Retina (tissue), 1 donor: ENCODE data around the gene LRP11.
"Not testable (repeated sequence)": the region's sequence is repeated elsewhere in the genome, so short reads cannot be mapped to it uniquely, and the experiment has no call there.

Experiments
- DNase-seq: peaks from one replicate; pipeline ENCODE4 v3.0.0-alpha.2; 2016

LRP11 gene

GRCh38 chr6:149897855-149898744, 33.9 kb upstream of the LRP11 start, which contains the start of gene RAET1E:
TSS of gene RAET1E (minus strand) at chr6:149898113. CDS start at chr6:149890901, 7,212 bp downstream.
- DNase-seq = no peak

- DNase-seq = no peak
These were observed 33.0 kb upstream of the LRP11 start for GRCh38 chr6:149897015-149897697.

- no peak for DNase-seq
These were observed 32.3 kb upstream of the LRP11 start for GRCh38 chr6:149896491-149896890.

GRCh38 chr6:149895833-149896271, 31.7 kb upstream of the LRP11 start:
- no peak for DNase-seq

- DNase-seq = no peak
These were observed 31.0 kb upstream of the LRP11 start for GRCh38 chr6:149895048-149895590.

- DNase-seq = not testable (repeated sequence)
These were observed 27.7 kb upstream of the LRP11 start for GRCh38 chr6:149891864-149892263.

GRCh38 chr6:149891259-149891658, 27.1 kb upstream of the LRP11 start:
- DNase-seq = no peak

GRCh38 chr6:149890629-149891045, 26.5 kb upstream of the LRP11 start:
- no peak for DNase-seq

- DNase-seq = no peak
These were observed 25.2 kb upstream of the LRP11 start for GRCh38 chr6:149889326-149889725.

- DNase-seq = no peak
These were observed 24.5 kb upstream of the LRP11 start for GRCh38 chr6:149888659-149889058.

GRCh38 chr6:149888093-149888492, 23.9 kb upstream of the LRP11 start:
- no peak for DNase-seq

- DNase-seq = no peak
These were observed 23.2 kb upstream of the LRP11 start for GRCh38 chr6:149887343-149887742.

GRCh38 chr6:149885888-149886287, 21.7 kb upstream of the LRP11 start:
- no peak for DNase-seq

- no peak for DNase-seq
These were observed 20.5 kb upstream of the LRP11 start for GRCh38 chr6:149884617-149885016.

- DNase-seq = no peak
These were observed 20.1 kb upstream of the LRP11 start for GRCh38 chr6:149884215-149884614.

GRCh38 chr6:149881860-149882259, 17.7 kb upstream of the LRP11 start:
- DNase-seq = no peak

GRCh38 chr6:149881066-149881766, 17.1 kb upstream of the LRP11 start:
- no peak for DNase-seq

GRCh38 chr6:149877659-149878058, 13.5 kb upstream of the LRP11 start:
- DNase-seq = no peak

- DNase-seq = no peak
These were observed 12.2 kb upstream of the LRP11 start for GRCh38 chr6:149876241-149876933.

GRCh38 chr6:149872233-149872632, 8.1 kb upstream of the LRP11 start:
- no peak for DNase-seq

- no peak for DNase-seq
These were observed 7.0 kb upstream of the LRP11 start for GRCh38 chr6:149871182-149871581.

GRCh38 chr6:149869275-149869892, 5.2 kb upstream of the LRP11 start:
- no peak for DNase-seq
